Gastroesophageal sphincter (tissue), 4 donors: ENCODE results near the gene RNASE2. TPM values are rescaled to one million over a fixed set of nuclear protein-coding genes. Genes with fewer than 3 reads are reported as not detected.

Source experiments
- ATAC-seq: fragments of 150-250 bp; one replicate; pipeline ENCODE4 v1.9.1; 2016; ENCODE audit warnings: mild to moderate bottlenecking, moderate library complexity
- H3K27ac ChIP-seq, 4 donors: fragments of 200-600 bp; sonication (generic) in 3 of 4; 1 replicate in 3 of 4; 2 replicates in 1 of 4; pipeline ENCODE4 v1.5.1; 2016 to 2019
- H3K27me3 ChIP-seq: fragments of 200-600 bp; sonication (generic); one replicate; pipeline ENCODE4 v1.5.1; 2019
- H3K36me3 ChIP-seq, 2 donors: fragments of 200-600 bp; sonication (generic); one replicate each; pipeline ENCODE4 v1.5.1; 2019; ENCODE audit warnings: control low read depth in 1 of 2
- H3K4me1 ChIP-seq, 3 donors: fragments of 200-600 bp; sonication (generic); 1 replicate in 2 of 3; 2 replicates in 1 of 3; pipeline ENCODE4 v1.5.1; 2016 to 2019; ENCODE audit warnings: control low read depth in 2 of 3
- H3K4me3 ChIP-seq, 2 donors: fragments of 200-600 bp; sonication (generic); one replicate each; pipeline ENCODE4 v1.5.1; 2019; ENCODE audit warnings: mild to moderate bottlenecking in 1 of 2, moderate library complexity in 1 of 2
- H3K9me3 ChIP-seq, 3 donors: fragments of 200-600 bp; sonication (generic); one replicate each; pipeline ENCODE4 v1.5.1; 2017 to 2019; ENCODE audit warnings: control low read depth in 2 of 3
- EP300 ChIP-seq: sonication (generic); formaldehyde crosslinking; IDR thresholded peaks from one replicate; pipeline ENCODE4 v1.6.1; 2017; ENCODE audit warnings: antibody characterized with exemption, mild to moderate bottlenecking
- POLR2A ChIP-seq, 2 donors: fragments of 450-650 bp; IDR thresholded peaks; one replicate each; pipeline ENCODE4 v1.6.1; 2017; ENCODE audit warnings: antibody characterized with exemption in 2 of 2, mild to moderate bottlenecking in 2 of 2, moderate library complexity in 1 of 2
- POLR2AphosphoS5 ChIP-seq: sonication (generic); formaldehyde crosslinking; IDR thresholded peaks from one replicate; pipeline ENCODE4 v1.6.1; 2017; ENCODE audit warnings: antibody characterized with exemption
- WGBS, 2 donors: methylation state at CpG; one replicate each; pipeline ENCODE4 v1.1.5; 2018; ENCODE audit warnings: low coverage in 1 of 2; 5-methylcytosine and 5-hydroxymethylcytosine counted together
- total RNA-seq, 4 donors: library from RNA; depleted of rRNA; stranded (reverse); fragments of >200 nt; gene quantifications; one replicate each; pipeline ENCODE4 v1.1.0, GENCODE V29; 2016
- TF ChIP-seq, protein P1 (sequence below), 4 experiments: fragments of 200-600 bp in 2 of 4; fragments of 450-650 bp in 2 of 4; sonication (generic) in 1 of 4; IDR thresholded peaks; one replicate each; pipeline ENCODE4 v1.5.1; 2017 to 2019; ENCODE audit warnings: antibody characterized with exemption in 4 of 4, mild to moderate bottlenecking in 2 of 4, moderate library complexity in 2 of 4

The RNASE2 gene
- total RNA-seq, 4 donors from 2014 or later = 0.93 to 7.2 (median 1.8) TPM; not detected in 1

DNA sequence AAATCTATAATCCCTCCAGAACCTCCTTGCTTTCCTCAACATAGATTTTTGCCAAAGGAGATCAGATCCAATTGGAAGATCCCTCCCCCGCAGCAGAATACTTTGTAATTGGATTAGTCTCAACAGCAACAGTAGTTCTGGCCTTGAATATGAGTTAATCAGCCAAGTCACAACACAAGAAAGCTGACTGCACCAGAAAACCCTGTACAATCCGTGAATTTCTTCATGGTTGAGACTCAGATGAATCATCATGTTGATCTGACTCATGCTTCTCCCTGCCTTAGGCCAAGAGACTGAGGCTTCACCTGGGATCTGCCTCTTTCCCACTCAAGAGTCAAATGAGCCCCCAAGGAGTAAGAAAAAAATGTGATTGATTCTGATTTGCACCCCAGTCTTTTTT is 31.5 kb downstream of the RNASE2 start:
- Histone ChIP-seq H3K36me3 (peaks cover 0 to 1% of the 10 kb centered on the region in 2 donors), H3K4me1 (peaks cover 8 to 27% (median 9%) of the 10 kb centered on the region in 3 donors), H3K9me3 (no peaks in the 10 kb centered on the region), H3K4me3 (no peak overlapping the region), H3K27ac (peak overlapping the region in 1 of 4 donors; percentile 10), H3K27me3 (no peaks in the 10 kb centered on the region)
- TF ChIP-seq POLR2A (IDR thresholded peaks at IDR 0.05) (no peak), POLR2AphosphoS5 (peak; percentile 28), EP300 (no peak)
- TF ChIP-seq, protein P1, sequence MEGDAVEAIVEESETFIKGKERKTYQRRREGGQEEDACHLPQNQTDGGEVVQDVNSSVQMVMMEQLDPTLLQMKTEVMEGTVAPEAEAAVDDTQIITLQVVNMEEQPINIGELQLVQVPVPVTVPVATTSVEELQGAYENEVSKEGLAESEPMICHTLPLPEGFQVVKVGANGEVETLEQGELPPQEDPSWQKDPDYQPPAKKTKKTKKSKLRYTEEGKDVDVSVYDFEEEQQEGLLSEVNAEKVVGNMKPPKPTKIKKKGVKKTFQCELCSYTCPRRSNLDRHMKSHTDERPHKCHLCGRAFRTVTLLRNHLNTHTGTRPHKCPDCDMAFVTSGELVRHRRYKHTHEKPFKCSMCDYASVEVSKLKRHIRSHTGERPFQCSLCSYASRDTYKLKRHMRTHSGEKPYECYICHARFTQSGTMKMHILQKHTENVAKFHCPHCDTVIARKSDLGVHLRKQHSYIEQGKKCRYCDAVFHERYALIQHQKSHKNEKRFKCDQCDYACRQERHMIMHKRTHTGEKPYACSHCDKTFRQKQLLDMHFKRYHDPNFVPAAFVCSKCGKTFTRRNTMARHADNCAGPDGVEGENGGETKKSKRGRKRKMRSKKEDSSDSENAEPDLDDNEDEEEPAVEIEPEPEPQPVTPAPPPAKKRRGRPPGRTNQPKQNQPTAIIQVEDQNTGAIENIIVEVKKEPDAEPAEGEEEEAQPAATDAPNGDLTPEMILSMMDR (IDR thresholded peaks at IDR 0.05) = no peak
- ATAC-seq = peak; percentile 69
- WGBS, 2 donors = 0 to 20% methylated on average over 1 to 2 of the region's 2 CpGs

DNA sequence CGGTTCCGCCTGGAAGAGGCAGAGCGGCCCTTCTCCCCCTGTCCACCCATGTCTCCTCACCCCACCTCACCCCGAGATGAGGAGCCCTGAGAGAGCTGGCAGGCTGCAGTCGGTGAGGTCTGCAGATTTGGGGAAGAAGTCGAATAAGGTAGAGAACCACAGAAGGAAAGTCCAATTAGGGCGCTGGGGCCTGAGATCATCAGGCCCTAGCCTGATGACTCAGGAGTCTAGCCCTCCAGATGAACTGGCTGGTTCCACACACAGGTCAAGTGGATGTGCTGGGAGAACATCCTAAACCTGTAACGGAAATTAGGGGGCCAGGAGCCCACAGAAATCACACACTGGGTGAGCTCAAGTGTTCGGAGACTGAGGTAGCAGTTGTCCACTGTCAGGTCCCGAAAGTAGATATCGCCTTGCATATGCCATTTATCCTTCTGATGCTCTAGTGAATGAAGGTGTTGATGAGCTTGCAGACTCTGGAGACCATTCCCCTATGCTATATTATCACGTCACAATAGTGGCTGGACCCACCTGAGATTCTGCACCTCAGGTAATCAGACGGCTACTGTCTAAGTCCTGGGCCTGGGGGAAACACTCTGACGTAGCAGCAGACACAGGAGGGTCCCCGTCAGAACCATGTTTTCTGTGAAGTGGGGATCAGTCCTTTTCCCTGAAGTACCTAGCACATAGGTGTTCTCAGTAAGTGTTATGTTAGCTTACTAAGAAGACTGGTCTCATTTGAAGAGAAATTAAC is 33.6 kb downstream of the RNASE2 start:
- peak overlapping the region; percentile 71 to 82 for H3K4me3 ChIP-seq
- 51 to 94% methylated on average over 3 to 7 of the region's 15 CpGs for WGBS, 2 donors
- TF ChIP-seq, protein P1 (IDR thresholded peaks at IDR 0.05) = no peak
- TF ChIP-seq EP300 (no peak), POLR2AphosphoS5 (no peak), POLR2A (IDR thresholded peaks at IDR 0.05) (no peak)
- H3K27me3 ChIP-seq = no peaks in the 10 kb centered on the region
- H3K27ac ChIP-seq = peak overlapping the region; percentile 81 to 89 (median 85)
- H3K36me3 ChIP-seq = peaks cover 0 to 22% of the 10 kb centered on the region in 2 donors
- no peaks in the 10 kb centered on the region for H3K9me3 ChIP-seq
- peaks cover 8 to 35% (median 9%) of the 10 kb centered on the region in 3 donors for H3K4me1 ChIP-seq
- ATAC-seq = no peak

DNA sequence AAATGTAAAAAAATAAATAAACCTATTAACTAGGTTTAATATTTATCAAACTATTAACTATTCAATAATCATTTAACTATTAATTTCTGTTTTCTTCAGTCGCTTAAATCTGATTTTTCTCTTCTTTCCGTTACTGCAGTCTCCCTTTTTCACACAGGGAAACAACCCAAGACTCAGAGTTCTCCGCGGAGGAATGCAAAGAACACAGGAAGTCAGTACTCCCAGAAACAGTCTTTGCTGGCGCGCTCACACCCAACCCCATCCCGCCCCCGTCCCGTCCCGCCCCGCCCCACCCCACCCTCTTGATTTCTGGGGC is 34.1 kb downstream of the RNASE2 start:
- Histone ChIP-seq H3K4me1 (peaks cover 8 to 35% (median 9%) of the 10 kb centered on the region in 3 donors), H3K27me3 (no peaks in the 10 kb centered on the region), H3K4me3 (peak overlapping the region; percentile 71 to 82), H3K27ac (peak overlapping the region; percentile 81 to 89 (median 85)), H3K9me3 (no peaks in the 10 kb centered on the region), H3K36me3 (peaks cover 0 to 27% of the 10 kb centered on the region in 2 donors)
- WGBS, 2 donors = 0% methylated on average over 3 to 9 of the region's 11 CpGs
- ATAC-seq = no peak
- TF ChIP-seq POLR2A (IDR thresholded peaks at IDR 0.05) (no peak), POLR2AphosphoS5 (no peak), EP300 (no peak)
- TF ChIP-seq, protein P1 (IDR thresholded peaks at IDR 0.05) = no peak

DNA sequence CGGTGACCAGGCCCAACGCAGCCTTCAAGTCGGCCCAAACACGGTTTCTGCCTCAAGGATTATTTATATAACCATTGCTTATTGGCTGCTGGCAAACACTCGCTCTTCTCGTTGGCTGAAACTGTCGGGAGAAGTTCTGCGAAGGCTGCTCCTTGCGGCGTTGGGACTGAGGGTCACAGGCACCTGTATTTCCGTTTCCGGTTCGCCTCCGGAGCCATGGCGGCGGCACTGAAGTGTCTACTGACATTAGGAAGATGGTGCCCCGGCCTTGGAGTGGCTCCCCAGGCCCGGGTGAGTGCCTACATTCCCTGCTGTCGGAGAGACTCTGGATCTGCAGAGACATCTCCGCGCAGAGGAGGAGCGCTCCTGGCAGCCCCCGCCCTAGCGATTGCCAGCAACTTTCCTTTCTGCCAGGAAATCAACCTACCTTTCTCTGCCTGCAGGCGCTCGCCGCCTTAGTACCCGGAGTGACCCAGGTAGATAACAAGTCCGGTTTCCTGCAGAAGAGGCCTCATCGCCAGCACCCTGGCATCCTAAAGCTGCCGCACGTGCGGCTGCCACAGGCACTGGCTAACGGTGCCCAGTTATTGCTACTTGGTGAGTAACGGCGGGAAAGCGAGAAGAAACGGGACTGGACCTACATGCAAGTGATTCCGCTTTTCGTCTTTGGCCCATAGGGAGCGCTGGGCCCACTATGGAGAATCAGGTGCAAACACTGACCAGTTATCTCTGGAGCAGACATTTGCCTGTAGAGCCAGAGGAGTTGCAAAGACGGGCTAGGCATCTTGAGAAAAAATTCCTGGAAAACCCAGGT is 34.7 kb downstream of the RNASE2 start, which contains the start of gene METTL17:
Gene METTL17, plus strand, starts transcription at position 194 of the 814 bp plus-strand sequence. Its CDS starts 23 bp downstream, at position 217.
- Histone ChIP-seq H3K4me1 (peaks cover 8 to 35% (median 9%) of the 10 kb centered on the region in 3 donors), H3K9me3 (no peaks in the 10 kb centered on the region), H3K27ac (peak within 1 kb of the TSS; percentile 81 to 89 (median 85)), H3K4me3 (peak within 1 kb of the TSS; percentile 71 to 82), H3K27me3 (no peaks in the 10 kb centered on the region), H3K36me3 (peaks cover under 1 to 33% of the 10 kb centered on the region in 2 donors)
- 0% methylated on average over 3 of the region's 42 CpGs for WGBS, 2 donors
- ATAC-seq = peak; percentile 96
- TF ChIP-seq POLR2AphosphoS5 (peak; percentile 75), POLR2A (IDR thresholded peaks at IDR 0.05) (peak; percentile 51 to 52), EP300 (no peak)
- TF ChIP-seq, protein P1 (IDR thresholded peaks at IDR 0.05) = peak in 1 of 4 experiments; percentile 1
